Hepatic stellate cell (primary cell): ENCODE measurements around the gene ABCA7.

Experiments used
- DNase-seq: peaks from one replicate; pipeline ENCODE4 v3.0.0; 2011; ENCODE audit warnings: low spot score

Gene ABCA7

DNA sequence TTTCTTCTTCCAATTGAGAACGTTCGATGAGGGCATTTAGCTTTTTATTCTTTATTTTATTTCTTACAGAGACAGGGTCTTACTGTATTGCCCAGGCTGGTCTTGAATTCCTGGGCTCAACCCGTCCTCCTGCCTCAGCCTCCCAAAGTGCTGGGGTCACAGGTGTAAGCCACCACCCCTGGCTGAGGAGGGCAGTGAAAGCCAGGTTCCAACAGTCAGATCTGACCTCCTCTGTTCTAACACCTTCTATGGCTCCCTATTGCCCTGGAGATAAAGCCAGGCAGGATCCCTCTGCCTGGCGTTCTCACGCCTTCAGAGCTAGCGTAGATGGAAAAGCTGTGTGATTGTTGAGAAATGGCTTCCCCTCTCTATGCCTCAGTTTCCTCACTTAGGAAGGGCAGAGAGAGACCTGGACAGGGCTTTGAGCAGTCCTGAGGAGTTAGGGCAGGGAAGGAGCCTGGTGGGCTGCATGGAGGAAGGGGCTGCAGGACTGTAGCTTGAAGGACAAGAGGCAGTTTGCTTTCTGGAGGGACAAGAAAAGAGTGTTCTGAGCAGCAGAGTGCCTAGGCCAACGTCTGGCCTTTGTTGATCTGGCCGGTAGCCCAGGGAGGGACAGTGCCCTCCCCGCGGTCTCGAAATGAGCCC lies 32.6 kb downstream of the ABCA7 start:
- no peak for DNase-seq

DNA sequence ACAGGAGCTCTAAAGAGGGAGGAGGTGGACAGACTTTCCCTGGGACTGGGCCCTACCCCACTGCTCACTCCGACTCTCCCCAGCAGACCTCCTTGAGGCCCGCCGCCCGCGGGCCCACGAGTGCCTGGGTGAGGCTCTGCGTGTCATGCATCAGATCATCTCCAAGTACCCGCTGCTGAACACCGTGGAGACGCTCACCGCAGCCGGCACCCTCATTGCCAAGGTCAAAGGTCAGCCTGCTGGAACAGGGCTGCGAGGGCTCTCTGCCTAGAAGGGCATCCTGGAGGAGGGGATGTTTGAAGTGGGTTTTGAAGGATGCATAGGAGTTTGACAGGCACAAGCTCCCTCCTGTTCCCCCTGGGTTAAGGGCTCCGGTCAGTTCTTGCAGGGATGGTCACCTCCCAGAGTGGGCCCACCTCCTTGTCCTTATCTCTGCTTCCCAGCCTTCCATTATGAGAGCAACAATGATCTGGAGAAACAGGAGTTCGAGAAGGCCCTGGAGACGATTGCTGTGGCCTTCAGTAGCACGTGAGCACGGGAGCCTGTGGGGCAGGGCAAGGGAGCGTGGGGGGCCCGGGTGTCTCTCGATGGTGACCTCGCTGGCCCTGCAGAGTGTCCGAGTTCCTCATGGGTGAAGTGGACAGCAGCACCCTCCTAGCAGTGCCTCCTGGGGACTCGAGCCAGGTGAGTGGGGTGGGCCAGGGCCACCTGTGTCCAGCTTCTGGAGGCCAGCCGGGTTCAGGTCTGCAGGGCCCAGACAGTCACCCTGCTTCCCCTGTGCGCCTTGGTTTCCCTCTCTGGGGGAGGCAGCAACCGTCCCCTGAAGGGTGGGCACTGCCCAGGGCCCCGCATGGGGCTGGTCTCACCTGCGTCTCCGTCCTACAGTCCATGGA lies 33.4 kb downstream of the ABCA7 start:
- no peak for DNase-seq

DNA sequence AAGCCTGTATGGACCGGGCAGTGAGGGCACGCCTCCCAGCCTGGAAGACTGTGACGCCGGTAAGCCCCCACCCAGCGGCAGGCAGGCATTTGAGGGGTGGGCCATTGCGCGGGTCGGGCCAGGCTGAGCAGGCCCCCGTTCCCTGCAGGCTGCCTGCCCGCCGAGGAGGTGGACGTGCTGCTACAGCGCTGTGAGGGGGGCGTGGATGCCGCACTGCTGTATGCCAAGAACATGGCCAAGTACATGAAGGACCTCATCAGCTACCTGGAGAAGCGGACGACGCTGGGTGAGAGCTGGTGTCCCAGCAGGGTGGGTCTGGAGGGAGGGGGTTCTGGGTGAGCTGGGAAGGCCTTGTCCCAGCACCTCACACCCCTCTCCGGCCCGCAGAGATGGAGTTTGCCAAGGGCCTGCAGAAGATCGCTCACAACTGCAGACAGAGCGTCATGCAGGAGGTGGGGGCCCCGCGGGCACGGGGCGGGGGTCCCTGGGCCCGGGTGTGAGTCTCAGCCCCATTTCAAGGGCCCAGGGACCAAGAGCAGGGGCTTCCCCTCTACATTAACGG lies 34.1 kb downstream of the ABCA7 start:
- no peak for DNase-seq

DNA sequence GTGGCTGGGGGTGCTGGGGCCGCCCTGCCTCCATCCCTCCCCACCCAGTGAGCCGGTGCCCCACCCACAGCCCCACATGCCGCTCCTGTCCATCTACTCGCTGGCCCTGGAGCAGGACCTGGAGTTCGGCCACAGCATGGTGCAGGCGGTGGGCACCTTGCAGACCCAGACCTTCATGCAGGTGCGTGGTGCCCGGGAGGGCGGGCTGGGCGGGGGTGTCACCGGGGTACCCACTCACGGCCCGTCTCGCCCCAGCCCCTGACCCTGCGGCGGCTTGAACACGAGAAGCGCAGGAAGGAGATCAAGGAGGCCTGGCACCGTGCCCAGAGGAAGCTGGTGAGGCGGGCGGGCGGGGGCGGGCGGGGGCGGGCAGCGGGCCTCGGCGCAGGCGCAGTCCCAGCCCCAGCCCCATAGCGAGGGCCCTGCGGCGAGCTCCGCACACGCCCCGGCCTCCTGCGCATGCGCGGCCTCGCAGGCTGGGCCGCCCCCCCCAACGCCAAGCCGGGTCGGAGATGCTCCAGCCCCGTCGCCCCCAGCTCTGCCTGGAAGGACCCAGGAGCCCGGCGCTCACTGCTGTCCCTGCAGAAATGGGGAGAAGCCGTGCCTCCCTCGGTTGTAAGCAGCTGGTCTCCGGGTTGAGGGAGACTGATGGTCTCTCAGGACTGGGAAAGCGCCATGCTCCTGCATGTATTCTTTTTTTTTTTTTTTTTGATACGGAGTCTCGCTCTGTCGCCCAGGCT lies 34.8 kb downstream of the ABCA7 start:
- DNase-seq: no peak

DNA sequence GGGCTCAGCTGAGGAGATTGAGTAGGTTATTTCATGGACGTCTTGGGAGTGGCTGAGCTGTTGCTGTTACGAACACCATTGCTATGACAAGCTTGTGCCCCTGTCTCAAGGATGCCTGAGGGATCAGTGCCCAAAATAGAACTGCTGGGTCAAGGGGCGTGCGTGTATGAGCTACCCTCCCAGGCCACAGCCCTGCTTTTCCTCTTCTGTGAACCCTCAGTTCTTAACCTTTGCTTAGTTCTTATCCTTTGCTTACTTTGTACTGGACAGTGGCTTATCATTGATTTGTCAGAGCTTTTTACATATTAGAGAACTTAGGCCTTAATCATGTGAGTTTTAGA lies 36.1 kb downstream of the ABCA7 start:
- no peak for DNase-seq

DNA sequence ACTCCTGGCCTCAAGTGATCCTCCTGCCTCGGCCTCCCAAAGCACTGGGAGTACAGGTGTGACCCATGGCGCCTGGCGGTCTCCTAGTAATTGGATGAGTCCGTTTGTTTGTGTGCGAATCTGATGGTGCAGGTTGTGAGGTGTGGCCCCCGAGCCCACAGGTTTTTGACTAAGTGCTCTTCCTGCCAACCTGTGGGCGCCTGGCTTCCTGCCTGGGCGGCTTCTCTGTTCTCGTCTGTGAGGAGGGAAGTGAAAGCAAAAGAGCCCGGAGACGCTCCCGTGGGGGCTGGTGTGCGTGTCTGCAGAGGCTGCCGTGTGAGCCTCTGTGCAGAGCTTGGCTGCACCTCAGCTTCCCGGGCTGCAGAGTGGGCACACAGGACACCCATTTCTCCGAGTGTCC lies 37.0 kb downstream of the ABCA7 start:
- DNase-seq: peak; percentile 55

DNA sequence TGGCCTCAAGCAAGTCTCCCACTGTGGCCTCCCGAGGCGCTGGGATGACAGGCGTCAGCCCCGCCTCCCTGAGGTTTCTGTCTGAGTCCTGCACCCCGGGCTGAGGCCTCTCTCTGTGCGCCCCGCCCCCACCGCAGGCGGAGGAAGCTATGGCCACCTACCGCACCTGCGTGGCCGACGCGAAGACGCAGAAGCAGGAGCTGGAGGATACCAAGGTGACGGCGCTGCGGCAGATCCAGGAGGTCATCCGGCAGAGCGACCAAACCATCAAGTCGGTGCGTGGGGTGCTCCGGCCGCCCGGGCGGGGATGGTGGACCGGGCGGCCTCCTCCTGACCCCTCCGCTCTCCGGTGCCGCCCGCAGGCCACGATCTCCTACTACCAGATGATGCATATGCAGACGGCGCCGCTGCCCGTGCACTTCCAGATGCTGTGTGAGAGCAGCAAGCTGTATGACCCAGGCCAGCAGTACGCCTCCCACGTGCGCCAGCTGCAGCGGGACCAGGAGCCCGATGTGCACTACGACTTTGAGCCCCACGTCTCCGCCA lies 39.7 kb downstream of the ABCA7 start:
- DNase-seq: no peak

DNA sequence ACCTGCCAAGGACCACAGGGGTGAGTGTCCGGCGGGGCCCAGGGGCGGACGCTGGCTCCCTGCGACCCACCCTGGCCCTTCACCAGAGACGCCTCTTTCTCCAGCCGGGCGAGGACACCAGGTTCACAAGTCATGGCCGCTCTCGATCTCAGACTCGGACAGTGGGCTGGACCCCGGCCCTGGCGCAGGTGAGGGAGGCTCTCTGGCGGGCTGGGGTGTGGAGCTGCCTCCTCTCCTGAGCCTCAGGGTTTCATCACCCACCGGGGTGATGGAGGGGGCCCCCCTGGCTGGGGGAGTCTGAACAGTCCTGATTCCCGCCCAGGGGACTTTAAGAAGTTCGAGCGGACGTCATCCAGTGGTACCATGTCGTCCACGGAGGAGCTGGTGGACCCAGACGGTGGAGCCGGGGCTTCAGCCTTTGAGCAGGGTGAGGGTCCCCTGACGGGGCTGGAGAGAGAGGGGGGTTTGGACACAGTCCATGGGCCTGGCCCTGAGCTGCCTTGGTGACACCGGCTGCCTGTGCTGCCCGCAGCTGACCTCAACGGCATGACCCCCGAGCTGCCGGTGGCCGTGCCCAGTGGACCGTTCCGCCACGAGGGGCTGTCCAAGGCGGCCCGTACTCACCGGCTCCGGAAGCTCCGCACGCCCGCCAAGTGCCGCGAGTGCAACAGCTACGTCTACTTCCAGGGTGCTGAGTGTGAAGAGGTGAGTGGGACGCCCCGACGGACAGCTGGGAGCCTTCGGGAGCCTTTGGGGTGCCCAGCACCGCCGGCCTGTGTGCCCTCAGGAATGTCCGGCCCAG lies 40.7 kb downstream of the ABCA7 start:
- no peak for DNase-seq

DNA sequence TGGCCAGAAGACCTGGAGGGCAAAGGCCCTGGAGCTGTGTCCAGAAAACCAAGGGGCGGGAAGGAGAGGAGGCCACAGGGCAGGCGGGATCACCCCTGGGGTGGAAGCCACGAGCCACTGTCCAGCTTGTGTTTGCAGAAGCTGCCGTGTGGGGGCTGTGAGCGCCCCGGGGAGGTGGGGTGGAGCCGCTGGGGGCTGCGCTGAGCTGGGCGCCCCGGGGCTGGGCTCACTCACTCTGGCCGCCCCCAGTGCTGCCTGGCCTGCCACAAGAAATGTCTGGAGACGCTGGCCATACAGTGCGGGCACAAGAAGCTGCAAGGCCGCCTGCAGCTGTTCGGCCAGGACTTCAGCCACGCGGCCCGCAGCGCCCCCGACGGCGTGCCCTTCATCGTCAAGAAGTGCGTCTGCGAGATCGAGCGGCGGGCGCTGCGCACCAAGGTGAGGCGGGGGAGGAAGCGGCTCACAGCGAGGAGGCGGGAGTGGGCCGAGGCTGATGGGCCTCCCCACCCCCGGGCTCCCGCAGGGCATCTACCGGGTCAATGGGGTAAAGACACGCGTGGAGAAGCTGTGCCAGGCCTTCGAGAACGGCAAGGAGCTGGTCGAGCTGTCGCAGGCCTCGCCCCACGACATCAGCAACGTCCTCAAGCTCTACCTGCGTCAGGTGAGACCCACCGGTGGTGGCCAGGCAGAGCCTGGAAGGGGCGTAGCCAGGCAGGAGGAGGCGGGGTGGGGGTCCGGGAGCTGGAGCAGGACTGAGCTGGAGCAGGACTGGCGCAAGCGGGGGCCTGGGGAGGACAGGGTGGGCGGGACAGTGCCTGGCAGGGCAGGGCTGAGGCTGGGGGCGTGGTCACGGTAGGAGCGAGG lies 41.6 kb downstream of the ABCA7 start:
- no peak for DNase-seq

DNA sequence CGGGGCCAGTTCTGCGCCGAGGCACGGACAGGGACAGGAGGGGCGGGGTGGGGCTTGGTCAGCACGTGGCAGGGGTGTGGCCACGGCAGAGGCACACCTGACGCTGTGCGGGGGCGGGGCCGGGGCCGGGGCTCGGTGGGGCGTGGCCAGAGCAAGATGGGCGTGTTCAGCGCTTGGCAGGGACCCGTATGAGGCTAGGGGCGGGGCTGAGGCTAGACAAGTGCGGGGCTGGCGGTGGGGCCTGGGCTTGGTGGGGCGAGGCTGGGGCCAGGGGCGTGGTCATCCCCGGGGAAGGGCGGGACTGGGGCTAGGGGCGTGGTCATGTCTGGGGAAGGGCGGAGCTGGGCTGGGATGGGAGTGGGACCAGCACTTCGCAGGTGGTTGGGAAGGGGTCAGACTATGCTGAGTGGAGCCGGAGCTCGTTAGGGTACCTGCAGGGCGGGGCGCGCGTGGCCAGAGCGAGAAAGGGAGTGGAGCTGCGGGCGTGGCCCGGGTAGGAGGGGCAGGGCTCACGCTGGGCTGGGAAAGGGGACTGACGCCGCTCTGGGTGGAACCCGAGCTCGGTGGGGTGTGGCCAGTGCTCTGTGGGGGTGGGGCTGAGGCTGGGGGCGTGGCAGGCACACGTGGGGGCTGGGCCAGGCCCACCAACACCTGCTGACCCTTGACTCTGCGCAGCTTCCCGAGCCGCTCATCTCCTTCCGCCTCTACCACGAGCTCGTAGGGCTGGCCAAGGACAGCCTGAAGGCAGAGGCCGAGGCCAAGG lies 42.4 kb downstream of the ABCA7 start:
- peak; percentile 66 for DNase-seq

DNA sequence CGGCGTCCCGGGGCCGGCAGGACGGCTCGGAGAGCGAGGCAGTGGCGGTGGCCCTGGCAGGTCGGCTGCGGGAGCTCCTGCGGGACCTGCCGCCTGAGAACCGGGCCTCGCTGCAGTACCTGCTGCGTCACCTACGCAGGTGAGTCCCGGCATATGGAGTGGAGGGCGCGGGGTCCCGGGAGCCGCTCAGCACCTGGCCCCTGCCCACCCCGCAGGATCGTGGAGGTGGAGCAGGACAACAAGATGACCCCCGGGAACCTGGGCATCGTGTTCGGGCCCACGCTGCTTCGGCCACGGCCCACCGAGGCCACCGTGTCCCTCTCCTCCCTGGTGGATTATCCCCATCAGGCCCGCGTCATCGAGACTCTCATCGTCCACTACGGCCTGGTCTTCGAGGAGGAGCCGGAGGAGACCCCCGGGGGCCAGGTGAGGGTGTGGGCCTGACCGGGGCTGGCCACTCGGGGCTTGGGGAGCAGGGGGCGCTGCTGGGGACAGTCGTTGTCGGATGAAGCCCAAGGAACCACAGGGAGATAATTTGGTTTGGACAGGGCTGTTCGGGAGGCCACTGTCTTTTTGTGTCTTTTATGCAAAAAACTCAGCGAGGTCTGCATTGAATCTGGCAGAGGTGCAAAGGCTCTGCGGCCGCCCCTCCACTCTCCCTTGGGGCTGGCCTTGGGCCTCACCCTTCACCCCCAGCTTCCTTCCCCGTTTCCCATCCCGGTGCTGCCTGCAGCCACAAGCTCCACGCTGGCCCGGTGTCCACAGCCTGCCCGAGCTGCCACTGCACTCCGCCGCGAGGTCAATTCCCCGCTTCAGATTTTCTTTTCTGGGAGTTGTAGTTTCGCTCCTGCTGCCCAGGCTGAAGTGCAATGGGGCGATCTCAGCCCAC lies 43.3 kb downstream of the ABCA7 start:
- DNase-seq: no peak

DNA sequence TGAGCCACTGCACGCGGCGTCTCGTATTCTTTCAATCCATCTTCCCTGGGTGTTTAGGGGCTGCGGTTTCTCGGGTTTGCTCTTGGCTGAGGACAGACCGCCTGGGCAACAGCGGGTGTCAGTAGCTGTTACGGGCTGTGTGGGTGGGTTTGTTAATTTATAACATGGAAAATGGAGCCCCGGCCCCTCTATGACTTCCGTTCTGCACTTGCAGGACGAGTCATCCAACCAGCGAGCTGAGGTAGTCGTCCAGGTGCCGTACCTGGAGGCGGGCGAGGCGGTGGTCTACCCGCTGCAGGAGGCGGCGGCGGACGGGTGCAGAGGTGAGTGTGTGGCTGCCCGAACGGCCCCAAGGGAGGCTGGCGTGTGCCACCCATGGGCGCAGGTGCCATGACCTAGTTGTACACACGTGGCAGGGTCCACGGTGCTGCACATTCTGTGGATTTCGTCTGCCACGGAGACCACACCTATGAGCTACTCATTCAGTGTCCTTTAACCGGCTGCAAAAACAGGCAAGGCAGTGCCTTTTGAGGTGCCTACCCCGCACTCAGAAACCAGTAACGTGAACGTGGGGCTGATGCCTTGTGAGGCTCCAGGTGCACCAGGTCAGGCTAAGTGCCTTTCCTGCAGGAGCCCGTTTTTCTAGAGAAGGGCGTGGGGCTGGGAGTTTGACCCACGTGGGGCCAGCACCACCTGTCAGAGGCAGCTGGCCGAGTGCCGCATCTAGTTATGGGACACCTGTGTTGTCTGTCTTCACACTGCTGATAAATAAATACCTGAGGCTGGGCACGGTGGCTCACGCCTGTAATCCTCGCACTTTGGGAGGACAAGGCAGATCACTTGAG lies 44.3 kb downstream of the ABCA7 start:
- DNase-seq: no peak

DNA sequence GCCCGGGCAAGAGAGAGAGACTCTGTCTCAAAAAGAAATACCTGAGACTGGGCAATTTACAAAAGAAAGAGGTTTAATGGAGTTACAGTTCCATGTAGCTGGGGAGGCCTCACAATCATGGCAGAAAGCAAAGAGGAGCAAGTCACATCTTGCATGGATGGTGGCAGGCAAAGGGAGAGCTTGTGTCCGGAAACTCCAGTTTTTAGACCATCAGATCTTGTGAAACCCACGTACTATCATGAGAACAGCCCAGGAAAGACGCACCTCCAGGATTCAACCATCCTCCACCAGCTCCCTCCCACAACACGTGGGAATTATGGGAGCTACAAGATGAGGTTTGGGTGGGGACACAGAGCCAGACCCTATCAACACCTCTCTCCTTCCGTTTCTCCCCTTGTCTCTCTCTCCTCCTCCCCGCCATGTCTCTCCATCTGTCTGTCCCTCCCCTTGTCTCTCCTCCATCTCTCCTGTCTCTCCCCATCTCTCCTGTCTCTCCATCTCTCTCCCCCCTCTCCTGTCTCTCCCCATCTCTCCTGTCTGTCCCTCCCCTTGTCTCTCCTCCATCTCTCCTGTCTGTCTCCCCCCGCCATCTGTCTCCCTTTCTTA lies 45.2 kb downstream of the ABCA7 start:
- no peak for DNase-seq

DNA sequence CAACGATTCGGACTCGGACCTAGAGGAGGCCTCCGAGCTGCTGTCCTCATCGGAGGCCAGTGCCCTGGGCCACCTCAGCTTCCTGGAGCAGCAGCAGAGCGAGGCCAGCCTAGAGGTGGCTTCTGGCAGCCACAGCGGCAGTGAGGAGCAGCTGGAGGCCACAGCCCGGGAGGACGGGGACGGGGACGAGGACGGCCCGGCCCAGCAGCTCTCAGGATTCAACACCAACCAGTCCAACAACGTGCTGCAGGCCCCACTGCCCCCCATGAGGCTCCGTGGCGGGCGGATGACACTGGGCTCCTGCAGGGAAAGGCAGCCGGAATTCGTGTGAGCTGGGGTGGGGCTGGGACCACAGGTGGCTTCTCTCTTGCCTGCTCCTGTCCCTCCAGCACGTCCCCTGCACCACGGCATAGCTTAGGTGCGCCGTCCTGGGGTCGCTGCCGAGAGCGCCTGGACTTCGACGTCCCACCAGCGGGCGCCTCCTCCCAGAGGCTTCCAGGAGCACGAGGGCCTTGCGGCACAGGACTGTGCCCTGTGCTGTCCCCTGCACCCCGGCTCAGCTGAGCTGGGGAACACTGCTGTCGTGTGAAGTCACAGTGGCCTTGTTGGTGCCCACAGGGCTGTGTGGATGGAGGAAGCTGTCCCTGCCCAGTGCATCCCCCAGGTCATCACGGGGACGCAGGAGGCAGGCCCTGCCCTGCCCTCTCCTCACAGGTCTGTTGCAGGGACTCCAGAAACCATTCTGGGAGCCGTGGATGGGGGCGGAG lies 46.0 kb downstream of the ABCA7 start:
- no peak for DNase-seq

DNA sequence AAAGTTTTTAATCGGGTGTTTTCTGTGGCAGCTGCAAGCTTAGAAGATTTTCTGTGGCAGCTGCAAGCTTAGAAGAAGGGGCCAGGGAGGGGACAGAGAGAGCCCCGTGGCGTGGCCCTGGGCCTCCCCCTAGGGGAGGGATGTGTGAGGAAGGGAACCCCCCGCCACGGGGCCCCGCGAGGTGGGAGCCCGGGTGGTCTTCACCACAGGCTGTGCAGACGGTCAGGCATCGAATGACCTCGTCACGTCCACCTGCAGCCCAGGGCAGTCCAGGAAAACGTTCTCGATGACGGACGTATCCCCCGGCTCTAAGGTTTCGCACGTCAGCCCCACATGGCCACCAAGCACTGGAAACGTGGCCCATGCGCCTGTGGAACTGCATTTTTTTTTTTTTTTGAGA lies 46.7 kb downstream of the ABCA7 start:
- DNase-seq: no peak

DNA sequence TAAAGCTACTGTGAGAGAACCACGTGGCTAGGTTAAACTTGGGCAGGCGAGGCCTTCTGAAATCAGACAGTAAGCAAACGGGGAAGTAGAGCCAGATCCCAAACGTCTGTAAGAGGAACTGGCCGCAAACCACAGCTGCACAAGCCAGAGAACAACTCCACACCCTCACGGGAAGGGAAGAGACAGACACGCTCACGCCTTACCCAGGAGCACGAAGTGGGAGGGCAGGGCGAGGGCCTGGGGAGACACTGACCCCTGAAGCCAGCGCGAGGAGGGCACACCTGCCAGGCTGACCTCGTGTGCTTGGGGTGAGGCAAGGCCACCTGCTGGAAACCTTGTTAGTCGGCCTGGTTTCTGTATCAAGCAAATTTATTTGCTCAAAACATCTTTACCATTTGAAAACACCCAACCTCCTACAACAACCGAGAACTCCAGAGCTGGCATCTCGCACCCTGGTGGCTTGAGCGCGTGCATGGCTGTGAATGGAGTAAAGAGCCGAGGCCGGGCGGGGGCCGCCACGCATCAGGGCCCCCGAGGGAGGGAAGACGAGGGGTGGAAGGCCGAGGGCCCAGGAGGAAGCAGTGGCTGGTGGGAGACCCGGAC lies 48.0 kb downstream of the ABCA7 start:
- no peak for DNase-seq
